HEK293 (cell line): ENCODE data around the gene RANGAP1.

Source experiments
- ZBTB48 ChIP-seq: fragments of 450-650 bp; formaldehyde crosslinking; IDR thresholded peaks from 2 replicates; pipeline ENCODE4 v1.5.1; 2016; ENCODE audit warnings: missing biosample characterization, missing genetic modification characterization
- ZNF2 ChIP-seq: fragments of 450-650 bp; formaldehyde crosslinking; IDR thresholded peaks from 2 replicates; pipeline ENCODE4 v1.5.1; 2016; ENCODE audit warnings: missing biosample characterization, missing genetic modification characterization

- no peak for TF ChIP-seq ZBTB48 (tag by site-specific recombination)
- no peak for TF ChIP-seq ZNF2 (tag by site-specific recombination)
These were observed 48.0 kb downstream of the RANGAP1 start for GRCh38 chr22:41237707-41238569.
